ENCODE measurements around the gene MASP2.

Gene MASP2

GRCh38 chr1:11027316-11027715, 19.7 kb downstream of the MASP2 start:
- Histone ChIP-seq H3K9me3 (no peaks in the 10 kb centered on the region), H3K27me3 (no peaks in the 10 kb centered on the region), H3K36me3 (peaks cover 73% of the 10 kb centered on the region), H3K4me3 (ENCODE audit: low read depth in 1 of 2, low read length in 1 of 2) (no peak overlapping the region), H3K4me1 (ENCODE audit: control insufficient read depth in 1 of 2, insufficient read depth in 1 of 2, low read depth in 1 of 2, low read length in 1 of 2) (no peaks in the 10 kb centered on the region), H3K27ac (no peak overlapping the region)
- TF ChIP-seq CTCF (IDR thresholded peaks at IDR 0.05), result no peak

- H3K36me3 ChIP-seq, result peaks cover 77% of the 10 kb centered on the region
- no peaks in the 10 kb centered on the region for H3K4me1 ChIP-seq (ENCODE audit: control insufficient read depth in 1 of 2, insufficient read depth in 1 of 2, low read depth in 1 of 2, low read length in 1 of 2)
- no peak overlapping the region for H3K27ac ChIP-seq
- no peaks in the 10 kb centered on the region for H3K27me3 ChIP-seq
- H3K4me3 ChIP-seq (ENCODE audit: low read depth in 1 of 2, low read length in 1 of 2), result no peak overlapping the region
- H3K9me3 ChIP-seq, result no peaks in the 10 kb centered on the region
- no peak for TF ChIP-seq CTCF (IDR thresholded peaks at IDR 0.05)
These were observed 20.1 kb downstream of the MASP2 start for GRCh38 chr1:11026903-11027302.

GRCh38 chr1:11026052-11026451, 21.0 kb downstream of the MASP2 start:
- Histone ChIP-seq H3K4me1 (ENCODE audit: control insufficient read depth in 1 of 2, insufficient read depth in 1 of 2, low read depth in 1 of 2, low read length in 1 of 2) (no peaks in the 10 kb centered on the region), H3K4me3 (ENCODE audit: low read depth in 1 of 2, low read length in 1 of 2) (no peak overlapping the region), H3K27me3 (no peaks in the 10 kb centered on the region), H3K36me3 (peaks cover 86% of the 10 kb centered on the region), H3K27ac (no peak overlapping the region), H3K9me3 (no peaks in the 10 kb centered on the region)
- TF ChIP-seq CTCF (IDR thresholded peaks at IDR 0.05), result no peak

GRCh38 chr1:11025618-11026017, 21.4 kb downstream of the MASP2 start:
- Histone ChIP-seq H3K36me3 (peaks cover 87% of the 10 kb centered on the region), H3K9me3 (no peaks in the 10 kb centered on the region), H3K4me1 (ENCODE audit: control insufficient read depth in 1 of 2, insufficient read depth in 1 of 2, low read depth in 1 of 2, low read length in 1 of 2) (no peaks in the 10 kb centered on the region), H3K4me3 (ENCODE audit: low read depth in 1 of 2, low read length in 1 of 2) (no peak overlapping the region), H3K27me3 (no peaks in the 10 kb centered on the region), H3K27ac (no peak overlapping the region)
- TF ChIP-seq CTCF (IDR thresholded peaks at IDR 0.05), result no peak

GRCh38 chr1:11024874-11025203, 22.2 kb downstream of the MASP2 start:
- H3K27me3 ChIP-seq, result no peaks in the 10 kb centered on the region
- H3K27ac ChIP-seq, result no peak overlapping the region
- H3K36me3 ChIP-seq, result peaks cover 87% of the 10 kb centered on the region
- no peak overlapping the region for H3K4me3 ChIP-seq (ENCODE audit: low read depth in 1 of 2, low read length in 1 of 2)
- H3K4me1 ChIP-seq (ENCODE audit: control insufficient read depth in 1 of 2, insufficient read depth in 1 of 2, low read depth in 1 of 2, low read length in 1 of 2), result no peaks in the 10 kb centered on the region
- H3K9me3 ChIP-seq, result no peaks in the 10 kb centered on the region
- no peak for TF ChIP-seq CTCF (IDR thresholded peaks at IDR 0.05)
